HT1080 (cell line): Measurements from ENCODE around the gene RBP7. TPM values are rescaled to one million over a fixed set of nuclear protein-coding genes. Genes with fewer than 3 reads are reported as not detected.
"Not testable (repeated sequence)": the region's sequence is repeated elsewhere in the genome, so short reads cannot be mapped to it uniquely, and the experiment has no call there.

Experiments used
- DNase-seq: peaks from one replicate; pipeline ENCODE4 v3.0.0-alpha.2; 2015; ENCODE audit warnings: low read depth
- total RNA-seq: library from RNA; depleted of rRNA; stranded (reverse); fragments of >200 nt; shearing (Covaris generic); gene quantifications from 2 replicates; pipeline ENCODE4 v1.2.3, GENCODE V29; 2014

Gene RBP7
- total RNA-seq, 1 experiment from 2014 or later, result not detected

DNA sequence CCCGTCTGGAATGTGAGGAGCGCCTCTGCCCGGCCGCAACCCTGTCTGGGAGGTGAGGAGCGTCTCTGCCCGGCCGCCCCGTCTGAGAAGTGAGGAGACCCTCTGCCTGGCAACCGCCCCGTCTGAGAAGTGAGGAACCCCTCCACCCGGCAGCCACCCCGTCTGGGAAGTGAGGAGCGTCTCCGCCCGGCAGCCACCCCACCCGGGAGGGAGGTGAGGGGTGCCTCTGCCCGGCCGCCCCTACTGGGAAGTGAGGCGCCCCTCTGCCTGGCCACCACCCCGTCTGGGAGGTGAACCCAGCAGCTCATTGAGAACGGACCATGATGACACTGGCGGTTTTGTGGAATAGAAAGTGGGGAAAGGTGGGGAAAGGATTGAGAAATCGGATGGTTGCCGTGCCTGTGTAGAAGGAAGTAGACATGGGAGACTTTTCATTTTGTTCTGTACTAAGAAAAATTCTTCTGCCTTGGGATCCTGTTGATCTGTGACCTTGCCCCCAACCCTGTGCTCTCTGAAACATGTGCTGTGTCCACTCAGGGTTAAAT is 32.0 kb downstream of the RBP7 start:
- DNase-seq, result not testable (repeated sequence)

DNA sequence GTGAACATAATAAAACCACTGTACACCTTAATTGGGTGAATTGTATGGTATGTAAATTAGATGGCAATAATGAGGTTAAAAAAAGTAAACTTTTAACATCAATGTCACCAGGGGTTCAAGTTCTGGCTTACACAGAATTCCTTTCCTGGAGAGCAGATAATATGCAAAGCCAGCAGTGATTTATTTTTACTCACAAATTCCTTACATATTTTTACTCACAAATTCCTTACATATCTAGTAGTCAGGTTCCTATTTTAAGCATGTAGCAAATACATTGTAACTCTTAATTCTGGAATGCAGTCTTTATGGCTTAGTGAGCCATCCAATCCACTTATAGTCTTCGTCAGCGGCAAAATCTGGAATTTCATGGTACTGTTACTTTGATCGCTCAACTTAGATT is 34.4 kb downstream of the RBP7 start:
- DNase-seq, result peak; percentile 11

DNA sequence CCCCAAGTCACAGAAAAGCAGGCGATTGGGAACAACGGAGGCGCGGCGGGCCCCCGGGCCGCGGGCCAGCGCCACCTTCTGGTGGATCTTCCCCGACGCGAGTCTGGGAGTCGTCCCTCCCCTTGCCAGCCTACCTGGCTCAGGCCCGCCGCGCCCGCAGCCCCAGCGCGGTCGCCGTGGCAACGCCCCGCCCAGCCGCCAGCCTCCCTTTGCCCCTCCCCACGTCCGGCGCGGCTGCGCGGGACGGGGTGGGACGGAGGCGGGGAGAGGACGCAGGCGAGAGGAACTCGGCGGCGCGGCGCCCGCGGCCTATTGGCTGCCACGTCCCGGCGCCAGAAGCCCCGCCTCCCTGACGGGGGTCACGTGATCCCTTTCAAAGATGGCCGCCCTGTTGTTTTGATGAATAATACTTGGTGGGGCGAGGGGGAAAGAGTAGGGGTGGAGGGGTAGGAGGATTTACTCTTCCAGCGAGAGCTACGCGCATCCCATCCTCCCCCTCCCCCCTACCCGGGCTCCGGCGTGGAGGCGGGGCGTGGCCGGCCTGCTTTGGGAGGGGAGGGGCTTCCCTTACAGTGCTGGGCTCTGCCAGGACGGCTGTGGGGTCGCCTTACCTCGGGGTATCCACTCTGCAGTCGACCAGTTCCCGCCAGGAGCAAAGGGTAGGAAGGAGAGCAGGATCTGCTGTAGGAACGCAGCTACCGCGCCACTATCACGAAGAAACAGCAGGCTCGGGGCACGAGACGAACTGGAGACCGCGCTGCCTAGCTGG is 35.7 kb downstream of the RBP7 start, which contains the start of gene UBE4B:
Gene UBE4B (plus strand): TSS at position 369 of the 769 bp plus-strand sequence. CDS start 713 bp downstream, outside the sequence.
- DNase-seq, result peak; percentile 99

DNA sequence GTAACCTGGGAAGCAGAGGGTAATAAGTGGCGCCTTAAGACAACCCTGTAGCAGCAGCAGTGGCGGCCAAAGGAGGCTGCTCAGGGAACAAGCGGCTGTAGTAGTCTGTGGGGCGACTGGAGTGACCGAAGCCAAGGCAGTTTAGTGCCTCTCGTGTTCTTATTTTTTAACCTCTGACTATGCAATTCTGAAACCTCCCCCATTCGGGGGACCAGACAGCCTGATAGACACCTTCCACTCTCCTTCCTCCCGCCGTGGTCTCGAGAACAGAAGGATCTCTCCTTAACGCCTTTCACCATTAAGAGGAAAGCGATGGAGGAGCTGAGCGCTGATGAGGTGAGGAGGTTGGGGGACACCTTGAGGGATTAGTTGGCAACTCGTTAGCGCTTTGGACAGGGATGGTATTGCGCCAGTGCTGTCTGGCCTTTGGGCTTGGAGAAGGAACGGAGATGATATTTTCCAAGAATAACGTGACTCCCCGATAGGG is 36.4 kb downstream of the RBP7 start:
- DNase-seq, result no peak

- no peak for DNase-seq
Measured at GRCh38 chr1:10042746-10043145, 45.7 kb downstream of the RBP7 start.

- no peak for DNase-seq
Measured at GRCh38 chr1:10045480-10046355, 48.7 kb downstream of the RBP7 start.

GRCh38 chr1:10046356-10047085 is 49.5 kb downstream of the RBP7 start:
- DNase-seq, result no peak

DNA sequence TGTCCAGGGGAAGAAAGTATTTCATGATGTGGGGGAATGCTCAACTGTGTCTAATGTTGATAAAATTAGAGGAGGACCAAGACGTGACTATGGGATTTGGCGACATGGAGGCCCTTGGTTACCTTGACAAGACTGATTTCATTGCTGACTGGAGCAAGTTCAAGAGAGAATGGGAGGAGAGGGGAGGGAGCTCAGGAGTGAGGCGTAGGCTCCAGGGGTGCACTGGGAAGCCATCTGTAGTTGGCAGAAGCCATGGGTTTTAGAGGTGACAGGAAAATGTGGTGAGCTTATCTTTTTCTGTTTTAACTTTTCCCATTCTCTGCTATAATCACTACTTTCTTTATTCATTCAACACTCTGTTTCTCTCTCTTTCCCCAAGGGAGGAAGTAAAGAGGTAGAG is 51.6 kb downstream of the RBP7 start:
- DNase-seq, result no peak

DNA sequence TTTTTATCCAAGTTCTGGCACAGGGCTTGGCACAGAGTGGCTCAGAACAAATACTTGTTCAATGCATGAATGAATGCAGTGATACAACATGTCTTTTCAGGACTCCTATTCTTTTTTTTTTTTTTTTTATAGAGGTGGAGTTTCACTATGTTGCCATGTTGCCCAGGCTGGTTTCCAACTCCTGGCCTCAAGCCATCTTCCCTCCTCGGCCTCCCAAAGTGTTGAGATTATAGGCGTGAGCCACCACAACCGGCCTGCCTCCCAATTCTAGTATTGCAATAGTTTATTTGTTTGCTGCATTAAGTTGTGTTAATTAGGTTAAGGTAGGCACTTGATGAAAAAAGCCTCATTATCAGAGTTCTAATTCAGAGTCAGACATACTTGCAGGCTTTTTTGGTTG is 53.6 kb downstream of the RBP7 start:
- DNase-seq, result no peak

- DNase-seq, result no peak
Measured at GRCh38 chr1:10051656-10052055, 54.6 kb downstream of the RBP7 start.

- no peak for DNase-seq
Measured at GRCh38 chr1:10052347-10052746, 55.3 kb downstream of the RBP7 start.

DNA sequence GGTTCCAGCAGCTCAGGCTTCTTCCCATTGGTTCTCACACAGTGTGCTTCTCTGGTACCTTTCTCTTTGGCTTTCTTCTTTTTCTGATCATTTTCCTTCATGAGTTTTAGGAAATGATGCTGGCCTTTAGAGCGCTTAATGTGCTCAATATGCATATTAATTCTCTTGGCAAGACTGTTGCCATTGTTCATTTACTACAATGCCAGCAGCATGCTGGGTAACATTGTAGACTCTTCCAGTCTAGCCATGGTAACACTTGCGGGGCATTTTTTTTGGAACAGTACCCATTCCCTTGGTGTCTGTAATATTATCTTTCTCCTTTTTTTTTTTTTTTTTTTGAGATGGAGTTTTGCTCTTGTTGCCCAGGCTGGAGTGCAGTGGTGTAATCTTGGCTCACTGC is 57.4 kb downstream of the RBP7 start:
- DNase-seq, result no peak

- DNase-seq, result no peak
Measured at GRCh38 chr1:10056599-10056987, 59.6 kb downstream of the RBP7 start.

- peak; percentile 82 for DNase-seq
Measured at GRCh38 chr1:10057343-10057742, 60.3 kb downstream of the RBP7 start.

DNA sequence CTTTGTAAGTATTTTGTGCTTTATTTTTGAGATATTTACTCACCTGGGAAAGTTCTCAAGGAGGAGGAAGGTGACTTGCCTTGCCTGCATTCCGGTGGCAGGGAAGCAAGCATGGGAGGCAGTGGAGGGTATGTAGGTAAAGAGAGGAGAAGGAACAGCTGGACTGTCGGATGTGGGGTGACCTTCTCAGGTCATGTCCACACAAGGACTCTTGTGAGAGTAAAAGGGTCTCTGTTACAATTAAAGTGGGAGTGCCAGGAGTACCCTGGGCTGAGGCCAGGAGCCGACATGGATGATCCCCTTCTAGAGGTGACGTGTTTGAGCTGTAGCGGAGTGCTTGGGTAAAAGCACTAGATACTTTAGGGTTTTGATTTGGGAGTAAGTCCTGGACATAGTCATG is 60.8 kb downstream of the RBP7 start:
- no peak for DNase-seq

DNA sequence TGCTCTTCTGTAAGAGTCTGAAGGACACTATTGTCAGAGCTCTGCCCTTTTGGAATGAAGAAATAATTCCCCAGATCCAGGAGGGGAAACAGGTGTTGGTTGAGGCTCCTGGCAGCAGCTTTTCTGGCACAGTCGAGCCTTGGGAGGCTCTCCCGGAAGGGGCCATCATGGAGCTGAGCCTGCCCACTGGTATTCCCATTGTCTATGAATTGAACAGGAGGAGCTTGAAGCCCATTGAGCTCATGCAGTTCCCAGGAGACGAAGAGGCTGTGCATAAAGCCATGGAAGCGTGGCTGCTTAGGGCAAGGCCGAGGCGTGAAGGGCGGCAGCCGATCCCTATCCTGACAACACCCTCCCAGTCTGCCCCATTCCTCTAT is 62.3 kb downstream of the RBP7 start:
- no peak for DNase-seq

DNA sequence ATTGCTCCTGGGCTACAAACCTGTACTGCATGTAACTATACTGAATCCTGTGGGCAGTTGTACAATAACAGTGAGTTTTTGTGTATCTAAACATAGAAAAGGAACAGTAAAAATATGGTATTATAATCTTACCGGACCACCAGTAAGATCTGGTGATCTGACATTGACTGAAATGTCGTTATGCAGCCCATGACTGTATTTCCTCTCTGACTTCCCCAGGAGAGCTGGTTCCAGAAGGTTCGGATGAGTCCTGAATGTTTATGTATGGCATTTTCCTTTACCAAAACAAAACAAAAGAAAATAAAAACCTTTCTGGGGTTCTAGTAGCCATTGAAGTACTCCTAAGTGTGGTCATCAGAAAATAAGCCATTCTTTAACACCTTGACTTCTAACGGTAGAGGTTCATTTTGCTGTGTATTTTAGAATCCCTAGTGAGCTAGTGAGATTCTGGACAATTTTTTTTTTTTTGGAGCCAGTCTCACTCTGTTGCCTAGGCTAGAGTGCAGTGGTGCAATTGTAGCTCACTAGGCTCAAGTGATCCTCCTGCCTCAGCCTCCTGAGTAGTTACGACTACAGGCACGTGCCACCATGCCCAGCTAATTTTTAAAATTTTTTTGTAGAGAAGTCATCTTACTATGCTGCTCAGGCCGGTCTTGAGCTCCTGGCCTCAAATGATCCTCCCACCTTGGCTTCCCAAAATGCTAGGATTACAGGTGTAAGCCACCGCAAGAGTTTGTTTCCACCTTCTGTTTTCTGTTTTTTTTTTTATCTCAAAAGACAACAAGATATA is 63.5 kb downstream of the RBP7 start:
- DNase-seq, result no peak

- no peak for DNase-seq
Measured at GRCh38 chr1:10061276-10061675, 64.2 kb downstream of the RBP7 start.

DNA sequence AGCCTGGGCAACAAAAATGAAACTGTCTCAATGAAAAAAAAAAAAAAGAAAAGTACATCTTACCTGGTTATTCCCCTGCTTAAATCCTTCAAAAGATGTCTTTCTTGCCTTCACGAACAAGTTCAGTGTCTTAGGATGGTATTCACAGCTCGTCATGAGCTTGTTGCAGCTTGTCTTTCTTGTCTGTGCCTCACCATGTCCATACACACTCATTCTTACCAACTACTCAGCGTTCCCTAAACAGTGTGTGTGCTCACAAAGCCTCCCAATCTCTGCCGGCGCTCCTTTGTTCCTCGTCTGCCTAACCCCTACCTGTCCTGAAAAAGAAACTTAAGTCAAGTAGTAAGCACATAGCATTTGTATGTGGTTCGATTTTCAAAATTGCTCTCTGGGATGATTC is 66.8 kb downstream of the RBP7 start:
- DNase-seq, result no peak
